H1 (cell line): ENCODE data around the gene CORO1C. TPM values are rescaled to one million over a fixed set of nuclear protein-coding genes. Genes with fewer than 3 reads are reported as not detected.

Experiments used
- CTCF ChIA-PET: fragments of 300-600 bp; sonication (Branson Sonifier 250); formaldehyde crosslinking; loops from one replicate; lab custom pipeline; 2021; ENCODE audit not compliant: partially characterized antibody; lab: Charles Lee
- POLR2A ChIA-PET: fragments of 300-600 bp; sonication (Branson Sonifier 250); formaldehyde crosslinking; loops from one replicate; lab custom pipeline; 2021; ENCODE audit warnings: inconsistent platforms; ENCODE audit not compliant: partially characterized antibody; lab: Charles Lee
- DNase-seq, 2 experiments: peaks; one replicate each; pipeline versions ENCODE4 v3.0.0 to v3.0.0-alpha.2; 2010 to 2022; ENCODE audit warnings: low spot score in 2 of 2, low read depth in 1 of 2, mixed read lengths in 1 of 2
- FAIRE-seq: peaks from 2 replicates; lab custom pipeline; 2011; peaks lifted over from hg19 to GRCh38; lab: Jason Lieb, UNC
- H2AFZ ChIP-seq: 2 replicates; pipeline ENCODE4 v1.8.1; 2012; ENCODE audit warnings: low read length, inconsistent platforms
- H2AK5ac ChIP-seq: 2 replicates; pipeline ENCODE4 v1.6.1; 2013; ENCODE audit warnings: low read depth, low read length
- H2BK120ac ChIP-seq: replicated peaks from 2 replicates; pipeline ENCODE3; 2013; ENCODE audit warnings: low read depth, low read length, inconsistent platforms
- H2BK12ac ChIP-seq: 2 replicates; pipeline ENCODE4 v1.6.1; 2013; ENCODE audit warnings: low read depth, low read length
- H2BK15ac ChIP-seq: 2 replicates; pipeline ENCODE4 v1.6.1; 2013; ENCODE audit warnings: low read length
- H2BK20ac ChIP-seq: 2 replicates; pipeline ENCODE4 v1.6.1; 2013; ENCODE audit warnings: low read length
- H2BK5ac ChIP-seq: 2 replicates; pipeline ENCODE4 v1.6.1; 2013; ENCODE audit warnings: low read depth, low read length
- H3K14ac ChIP-seq: 2 replicates; pipeline ENCODE4 v1.6.1; 2013; ENCODE audit warnings: inconsistent platforms; ENCODE audit not compliant: insufficient read length
- H3K18ac ChIP-seq: 2 replicates; pipeline ENCODE4 v1.6.1; 2013; ENCODE audit warnings: low read length; ENCODE audit errors: extremely low read depth
- H3K23ac ChIP-seq: 2 replicates; pipeline ENCODE4 v1.6.1; 2013; ENCODE audit warnings: inconsistent platforms; ENCODE audit not compliant: insufficient read length
- H3K23me2 ChIP-seq: 2 replicates; pipeline ENCODE4 v1.6.1; 2013; ENCODE audit warnings: low read depth, low read length
- H3K27ac ChIP-seq: 2 replicates; pipeline ENCODE4 v1.6.1; 2011; ENCODE audit warnings: low read depth, low read length, inconsistent platforms
- H3K27me3 ChIP-seq, 4 experiments: replicated peaks in 1 of 4; 1 replicate in 1 of 4; 2 replicates in 3 of 4; pipeline versions ENCODE4 v1.6.1 to v1.8.1; 2011 to 2013; ENCODE audit warnings: low read length in 3 of 4, mild to moderate bottlenecking in 3 of 4, inconsistent platforms in 2 of 4, mixed read lengths in 2 of 4, moderate library complexity in 1 of 4; ENCODE audit not compliant: control insufficient read depth in 3 of 4, insufficient read depth in 3 of 4; ENCODE audit errors: extremely low read depth in 1 of 4
- H3K36me3 ChIP-seq, 4 experiments: 2 replicates each; pipeline versions ENCODE4 v1.6.1 to v1.8.1; 2011 to 2013; ENCODE audit warnings: mild to moderate bottlenecking in 4 of 4, low read length in 3 of 4, moderate library complexity in 2 of 4, control low read depth in 1 of 4, inconsistent platforms in 1 of 4; ENCODE audit not compliant: insufficient read depth in 4 of 4, control insufficient read depth in 2 of 4
- H3K4ac ChIP-seq: replicated peaks from 2 replicates; pipeline ENCODE3; 2013; ENCODE audit warnings: low read length, low read depth, mixed read lengths, inconsistent platforms; ENCODE audit not compliant: insufficient read length
- H3K4me1 ChIP-seq, 4 experiments: replicated peaks in 1 of 4; 1 replicate in 1 of 4; 2 replicates in 3 of 4; pipeline versions ENCODE4 v1.6.1 to v1.8.1; 2011 to 2013; ENCODE audit warnings: low read length in 3 of 4, inconsistent platforms in 2 of 4, mixed read lengths in 1 of 4; ENCODE audit not compliant: insufficient read depth in 4 of 4, control insufficient read depth in 3 of 4
- H3K4me2 ChIP-seq, 2 experiments: 2 replicates each; pipeline versions ENCODE4 v1.6.1 to v1.8.1; 2011 to 2013; ENCODE audit warnings: low read depth in 2 of 2, low read length in 2 of 2, control low read depth in 1 of 2, inconsistent platforms in 1 of 2, mild to moderate bottlenecking in 1 of 2; ENCODE audit not compliant: insufficient read depth in 1 of 2
- H3K4me3 ChIP-seq, 4 experiments: fragments of 200-600, 300-600 bp in 1 of 4; sonication (generic), shearing (Covaris generic), sonication (Bioruptor Twin) in 1 of 4; 2 replicates each; pipeline versions ENCODE4 v1.5.1 to v1.8.1; 2011 to 2016; ENCODE audit warnings: low read length in 4 of 4, low read depth in 3 of 4, control low read depth in 2 of 4, inconsistent platforms in 2 of 4, mild to moderate bottlenecking in 2 of 4, mixed read lengths in 1 of 4, moderate library complexity in 1 of 4; ENCODE audit not compliant: insufficient read depth in 2 of 4; ENCODE audit errors: extremely low read depth in 1 of 4
- H3K56ac ChIP-seq: replicated peaks from 2 replicates; pipeline ENCODE3; 2013; ENCODE audit warnings: low read depth, mild to moderate bottlenecking, mixed read lengths, low read length, inconsistent platforms; ENCODE audit not compliant: insufficient read length
- H3K79me1 ChIP-seq: 2 replicates; pipeline ENCODE4 v1.6.1; 2013; ENCODE audit warnings: low read depth, low read length, control low read depth
- H3K79me2 ChIP-seq, 2 experiments: 2 replicates each; pipeline versions ENCODE4 v1.6.1 to v1.8.1; 2012 to 2013; ENCODE audit warnings: low read length in 2 of 2, mild to moderate bottlenecking in 2 of 2, inconsistent platforms in 1 of 2; ENCODE audit not compliant: insufficient read depth in 2 of 2, control insufficient read depth in 1 of 2
- H3K9ac ChIP-seq, 4 experiments: replicated peaks in 1 of 4; 1 replicate in 1 of 4; 2 replicates in 3 of 4; pipeline versions ENCODE4 v1.6.1 to v1.8.1; 2011 to 2013; ENCODE audit warnings: low read depth in 3 of 4, low read length in 3 of 4, control low read depth in 2 of 4, mild to moderate bottlenecking in 2 of 4, moderate library complexity in 2 of 4, inconsistent platforms in 1 of 4; ENCODE audit errors: extremely low read depth in 1 of 4
- H3K9me3 ChIP-seq, 2 experiments: 2 replicates each; pipeline versions ENCODE4 v1.6.1 to v1.8.1; 2012 to 2013; ENCODE audit warnings: mild to moderate bottlenecking in 2 of 2, moderate library complexity in 2 of 2, control low read depth in 1 of 2, inconsistent platforms in 1 of 2, low read depth in 1 of 2, low read length in 1 of 2, mixed read lengths in 1 of 2; ENCODE audit not compliant: insufficient read depth in 2 of 2
- H4K20me1 ChIP-seq, 2 experiments: replicated peaks in 1 of 2; 2 replicates each; pipeline versions ENCODE3 to v1.8.1; 2011 to 2013; ENCODE audit warnings: inconsistent platforms in 2 of 2, low read length in 2 of 2, mild to moderate bottlenecking in 1 of 2; ENCODE audit not compliant: insufficient read depth in 2 of 2, control insufficient read depth in 1 of 2
- H4K5ac ChIP-seq: 2 replicates; pipeline ENCODE4 v1.6.1; 2013; ENCODE audit warnings: low read length, low read depth, mixed read lengths, inconsistent platforms; ENCODE audit not compliant: insufficient read length
- H4K8ac ChIP-seq: 2 replicates; pipeline ENCODE4 v1.8.0; 2013; ENCODE audit warnings: mild to moderate bottlenecking, moderate library complexity, low read length, inconsistent platforms; ENCODE audit not compliant: insufficient read depth; ENCODE audit errors: extremely low read depth
- H4K91ac ChIP-seq: replicated peaks from 2 replicates; pipeline ENCODE3; 2013; ENCODE audit warnings: low read length, mixed read lengths, inconsistent platforms; ENCODE audit not compliant: insufficient read length
- ASH2L ChIP-seq: fragments of 200-600, 300-600 bp; sonication (generic); IDR thresholded peaks from one replicate; pipeline ENCODE4 v1.7.1; 2017; ENCODE audit warnings: low read length
- EP300 ChIP-seq, 2 experiments: IDR thresholded peaks; 1 replicate in 1 of 2; 2 replicates in 1 of 2; pipeline ENCODE4 v1.6.1; 2011 to 2012; ENCODE audit warnings: low read depth in 2 of 2, low read length in 2 of 2, mild to moderate bottlenecking in 2 of 2, borderline replicate concordance in 1 of 2, inconsistent platforms in 1 of 2, moderate library complexity in 1 of 2
- RNF2 ChIP-seq: fragments of 200-900, 300-1000 bp; sonication (generic); IDR thresholded peaks from 2 replicates; pipeline ENCODE4 v1.7.1; 2016; ENCODE audit warnings: borderline replicate concordance, low read depth, mild to moderate bottlenecking, antibody characterized with exemption, low read length; ENCODE audit not compliant: poor library complexity, severe bottlenecking; ENCODE audit errors: missing control alignments
- SIX5 ChIP-seq: IDR thresholded peaks from 2 replicates; pipeline ENCODE4 v1.6.1; 2011; ENCODE audit warnings: mild to moderate bottlenecking, low read depth, low read length
- WGBS, 2 experiments: shearing (Covaris generic) in 1 of 2; methylation state at CpG; one replicate each; pipeline versions ENCODE4 v1.1.6 to v1.1.7; 2013 to 2015; ENCODE audit warnings: low lambda C conversion rate in 2 of 2, mixed read lengths in 2 of 2, inconsistent platforms in 1 of 2, low coverage in 1 of 2, missing lambda C conversion rate in 1 of 2; ENCODE audit not compliant: insufficient replicate concordance in 2 of 2, insufficient coverage in 1 of 2, insufficient read length in 1 of 2; ENCODE audit errors: extremely low coverage in 1 of 2, missing lambda C conversion rate in 1 of 2; 5-methylcytosine and 5-hydroxymethylcytosine counted together
- polyA plus RNA-seq, 7 experiments: library from polyadenylated mRNA; depleted of rRNA in 3 of 7; stranded (reverse) in 5 of 7; unstranded in 2 of 7; fragments of >200 nt in 5 of 7; fragments of 200-250 nt in 2 of 7; gene quantifications; 1 replicate in 5 of 7; 2 replicates in 1 of 7; 4 replicates in 1 of 7; pipeline versions ENCODE4 v1.2.1 to v1.2.3, GENCODE V29; 2011 to 2013; ENCODE audit warnings: missing spikeins in 2 of 7, mixed read lengths in 2 of 7
- total RNA-seq: library from RNA; stranded (reverse); fragmentation: NEBNext Ultra II Directional; extraction: Animal tissue kit (Norgen Biotek cat#: 25700); gene quantifications from 2 replicates; pipeline ENCODE4 v1.2.1, GENCODE V29; 2021

CORO1C gene
- total and polyA plus RNA-seq, 2 of the 8 experiments (the other 6 are each of a cell fraction or from before 2014, with no cell fraction given), result 72.7 to 120 TPM

GRCh38 chr12:108764540-108765288 lies 33.4 kb upstream of the CORO1C start:
- H3K14ac ChIP-seq, result no peak overlapping the region
- POLR2A ChIA-PET, result no interaction called here
- no peak overlapping the region for H3K56ac ChIP-seq
- no peaks in the 10 kb centered on the region for H3K79me1 ChIP-seq
- H3K4ac ChIP-seq, result no peak overlapping the region
- no peak overlapping the region for H4K91ac ChIP-seq
- no peaks in the 10 kb centered on the region for H3K27me3 ChIP-seq
- no peaks in the 10 kb centered on the region for H3K9me3 ChIP-seq
- peaks cover 4% of the 10 kb centered on the region; the same call in 1 of the 2 replicates for H3K23me2 ChIP-seq
- no peak overlapping the region for H2AFZ ChIP-seq
- no peak overlapping the region for H4K8ac ChIP-seq
- 89% methylated on average over 7 of the region's 7 CpGs; no CpG with 5 or more reads in 1 of the 2 experiments for WGBS, 2 experiments
- H3K9ac ChIP-seq, result no peak overlapping the region
- H3K18ac ChIP-seq, result no peak overlapping the region
- H2BK5ac ChIP-seq, result no peak overlapping the region
- no peak overlapping the region for H3K4me2 ChIP-seq
- 0 out of 2 replicates have a peak overlapping the region, but pooled peaks have one; percentile 13 for H2AK5ac ChIP-seq
- H3K4me3 ChIP-seq, result no peak overlapping the region
- no peaks in the 10 kb centered on the region for H4K20me1 ChIP-seq
- H3K36me3 ChIP-seq, result no peaks in the 10 kb centered on the region
- H4K5ac ChIP-seq, result no peak overlapping the region
- CTCF ChIA-PET, result interaction anchor here (1.7 to 6.3 kb wide), 2 partner anchors 21 to 99 kb away, joined by 4 to 59 read pairs; no protein-coding TSS in a partner anchor
- DNase-seq, result no peak
- no peak overlapping the region for H2BK20ac ChIP-seq
- H2BK12ac ChIP-seq, result no peak overlapping the region
- no peak overlapping the region for H2BK120ac ChIP-seq
- no peak for FAIRE-seq
- H3K23ac ChIP-seq, result no peak overlapping the region
- no peaks in the 10 kb centered on the region for H3K79me2 ChIP-seq
- no peak overlapping the region for H2BK15ac ChIP-seq
- no peak overlapping the region for H3K27ac ChIP-seq
- TF ChIP-seq EP300 (IDR thresholded peaks at IDR 0.05; ENCODE audit: borderline replicate concordance in 1 of 2, low read depth in 2 of 2, low read length in 2 of 2), result no peak
- TF ChIP-seq RNF2, result no peak
- no peak for TF ChIP-seq ASH2L
- no peak for TF ChIP-seq SIX5
- peaks cover 0 to 7% (median 2%) of the 10 kb centered on the region in 4 experiments; a peak in 3 of 7 replicates for H3K4me1 ChIP-seq
